C4-2B (cell line): ENCODE data around the gene STAC2.

Experiments used
- CTCF ChIP-seq: fragments of 450-650 bp; conservative IDR thresholded peaks from 2 replicates; pipeline ENCODE4 v1.5.1; 2017; ENCODE audit warnings: mild to moderate bottlenecking
- ZFX ChIP-seq: fragments of 450-650 bp; IDR thresholded peaks from 2 replicates; pipeline ENCODE4 v1.6.1; 2017

GRCh38 chr17:39236981-39237441, 11.3 kb upstream of the STAC2 start:
- TF ChIP-seq CTCF = no peak
- no peak for TF ChIP-seq ZFX
